Trophoblast cell (in vitro differentiated cells and primary cell): ENCODE data around the gene LRP2.

Experiments used
- DNase-seq, 2 donors: peaks; one replicate each; pipeline ENCODE4 v3.0.0-alpha.2; 2016
- H2AFZ ChIP-seq: 2 replicates; pipeline ENCODE4 v1.6.1; 2013; ENCODE audit warnings: low read length, moderate library complexity, mild to moderate bottlenecking; ENCODE audit not compliant: insufficient read depth, poor library complexity
- H2AK5ac ChIP-seq: 2 replicates; pipeline ENCODE4 v1.6.1; 2013; ENCODE audit warnings: mild to moderate bottlenecking, low read length
- H2BK120ac ChIP-seq: 2 replicates; pipeline ENCODE4 v1.6.1; 2013; ENCODE audit warnings: low read length, mild to moderate bottlenecking, moderate library complexity; ENCODE audit not compliant: insufficient read depth, poor library complexity
- H2BK12ac ChIP-seq: 2 replicates; pipeline ENCODE4 v1.6.1; 2013; ENCODE audit warnings: mild to moderate bottlenecking, low read length, moderate library complexity
- H2BK5ac ChIP-seq: 2 replicates; pipeline ENCODE4 v1.6.1; 2013; ENCODE audit warnings: low read length, low read depth, moderate library complexity, mild to moderate bottlenecking; ENCODE audit not compliant: poor library complexity
- H3K14ac ChIP-seq: 2 replicates; pipeline ENCODE4 v1.6.1; 2013; ENCODE audit warnings: mild to moderate bottlenecking, low read length
- H3K18ac ChIP-seq: 2 replicates; pipeline ENCODE4 v1.6.1; 2013; ENCODE audit warnings: mild to moderate bottlenecking, low read length
- H3K23ac ChIP-seq: 2 replicates; pipeline ENCODE4 v1.6.1; 2013; ENCODE audit warnings: low read length
- H3K27ac ChIP-seq: 2 replicates; pipeline ENCODE4 v1.5.1; 2013; ENCODE audit warnings: low read depth, mild to moderate bottlenecking, inconsistent platforms, low read length, moderate library complexity
- H3K27me3 ChIP-seq: 2 replicates; pipeline ENCODE4 v1.6.1; 2013; ENCODE audit warnings: inconsistent platforms, mild to moderate bottlenecking, low read length, moderate library complexity; ENCODE audit not compliant: insufficient read depth
- H3K36me3 ChIP-seq, 2 experiments: 1 replicate in 1 of 2; 2 replicates in 1 of 2; pipeline ENCODE4 v1.6.1; 2013; ENCODE audit warnings: low read length in 2 of 2, mild to moderate bottlenecking in 2 of 2, moderate library complexity in 1 of 2; ENCODE audit not compliant: insufficient read depth in 2 of 2, control insufficient read depth in 1 of 2
- H3K4ac ChIP-seq: 2 replicates; pipeline ENCODE4 v1.6.1; 2013; ENCODE audit warnings: low read depth, mild to moderate bottlenecking, low read length, moderate library complexity
- H3K4me1 ChIP-seq, 2 experiments: 1 replicate in 1 of 2; 2 replicates in 1 of 2; pipeline ENCODE4 v1.6.1; 2013; ENCODE audit warnings: low read length in 2 of 2, mild to moderate bottlenecking in 2 of 2, moderate library complexity in 1 of 2; ENCODE audit not compliant: insufficient read depth in 2 of 2, control insufficient read depth in 1 of 2
- H3K4me2 ChIP-seq: 2 replicates; pipeline ENCODE4 v1.6.1; 2013; ENCODE audit warnings: inconsistent platforms, mild to moderate bottlenecking, low read length, moderate library complexity
- H3K4me3 ChIP-seq: 2 replicates; pipeline ENCODE4 v1.5.1; 2013; ENCODE audit warnings: mild to moderate bottlenecking, low read depth, low read length, inconsistent platforms
- H3K79me1 ChIP-seq: one replicate; pipeline ENCODE4 v1.6.1; 2013; ENCODE audit warnings: low read length
- H3K79me2 ChIP-seq: 2 replicates; pipeline ENCODE4 v1.6.1; 2013; ENCODE audit warnings: low read length, mild to moderate bottlenecking; ENCODE audit not compliant: control insufficient read depth, insufficient read depth, poor library complexity
- H3K9ac ChIP-seq: 2 replicates; pipeline ENCODE4 v1.6.1; 2013; ENCODE audit warnings: mild to moderate bottlenecking, low read length
- H3K9me3 ChIP-seq: 2 replicates; pipeline ENCODE4 v1.6.1; 2013; ENCODE audit warnings: low read depth, mild to moderate bottlenecking, control low read depth, inconsistent platforms, low read length; ENCODE audit not compliant: insufficient read depth
- H4K12ac ChIP-seq: 2 replicates; pipeline ENCODE4 v1.6.1; 2013; ENCODE audit warnings: low read depth, mild to moderate bottlenecking, low read length, moderate library complexity
- H4K8ac ChIP-seq: 2 replicates; pipeline ENCODE4 v1.6.1; 2013; ENCODE audit warnings: low read depth, mild to moderate bottlenecking, low read length, moderate library complexity
- H4K91ac ChIP-seq: one replicate; pipeline ENCODE4 v1.6.1; 2013; ENCODE audit warnings: low read depth, mild to moderate bottlenecking, low read length, moderate library complexity
- WGBS: extraction: QIAGEN DNeasy Blood & Tissue Kit; methylation state at CpG from one replicate; pipeline ENCODE4 v1.1.7; 2013; ENCODE audit warnings: missing lambda C conversion rate; ENCODE audit not compliant: insufficient read length, insufficient coverage; ENCODE audit errors: extremely low coverage; 5-methylcytosine and 5-hydroxymethylcytosine counted together

LRP2 gene

DNA sequence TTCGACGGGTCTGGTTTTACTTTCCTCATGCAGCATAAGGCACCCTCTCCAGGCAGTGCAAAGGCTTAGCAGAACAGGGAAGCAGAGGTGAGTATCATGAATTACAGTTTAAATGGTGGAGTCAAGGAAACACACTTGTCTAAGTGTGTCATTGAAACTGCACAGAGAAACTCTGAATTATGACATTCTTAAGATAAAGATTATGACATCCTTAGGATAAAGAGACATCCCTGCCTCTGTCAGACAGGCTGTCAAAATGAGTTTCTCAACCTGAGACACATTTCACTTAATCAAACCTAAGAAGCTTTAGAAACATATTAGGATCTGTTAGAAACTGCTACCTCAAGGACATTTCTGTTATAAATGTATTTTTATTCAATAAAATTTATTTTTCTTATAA lies 179.8 kb downstream of the LRP2 start:
- no peak overlapping the region for H3K4me3 ChIP-seq
- H3K9ac ChIP-seq: no peak overlapping the region
- no CpG with 5 or more reads among the region's 2 CpGs for WGBS
- no peak overlapping the region for H3K4ac ChIP-seq
- H4K12ac ChIP-seq: no peak overlapping the region
- no peak for DNase-seq
- H3K79me1 ChIP-seq: no peaks in the 10 kb centered on the region
- no peak overlapping the region for H3K4me2 ChIP-seq
- H3K4me1 ChIP-seq: peaks cover 0 to 2% of the 10 kb centered on the region in 2 experiments
- H4K8ac ChIP-seq: no peak overlapping the region
- H3K79me2 ChIP-seq: no peaks in the 10 kb centered on the region
- no peak overlapping the region for H2BK5ac ChIP-seq
- no peak overlapping the region for H4K91ac ChIP-seq
- no peak overlapping the region for H3K14ac ChIP-seq
- H3K18ac ChIP-seq: no peak overlapping the region
- H3K36me3 ChIP-seq: no peaks in the 10 kb centered on the region
- H2BK120ac ChIP-seq: no peak overlapping the region
- no peaks in the 10 kb centered on the region for H3K9me3 ChIP-seq
- H2AK5ac ChIP-seq: no peak overlapping the region
- no peak overlapping the region for H2BK12ac ChIP-seq
- H3K27me3 ChIP-seq: no peaks in the 10 kb centered on the region
- H2AFZ ChIP-seq: no peak overlapping the region
- no peak overlapping the region for H3K27ac ChIP-seq
- H3K23ac ChIP-seq: no peak overlapping the region

DNA sequence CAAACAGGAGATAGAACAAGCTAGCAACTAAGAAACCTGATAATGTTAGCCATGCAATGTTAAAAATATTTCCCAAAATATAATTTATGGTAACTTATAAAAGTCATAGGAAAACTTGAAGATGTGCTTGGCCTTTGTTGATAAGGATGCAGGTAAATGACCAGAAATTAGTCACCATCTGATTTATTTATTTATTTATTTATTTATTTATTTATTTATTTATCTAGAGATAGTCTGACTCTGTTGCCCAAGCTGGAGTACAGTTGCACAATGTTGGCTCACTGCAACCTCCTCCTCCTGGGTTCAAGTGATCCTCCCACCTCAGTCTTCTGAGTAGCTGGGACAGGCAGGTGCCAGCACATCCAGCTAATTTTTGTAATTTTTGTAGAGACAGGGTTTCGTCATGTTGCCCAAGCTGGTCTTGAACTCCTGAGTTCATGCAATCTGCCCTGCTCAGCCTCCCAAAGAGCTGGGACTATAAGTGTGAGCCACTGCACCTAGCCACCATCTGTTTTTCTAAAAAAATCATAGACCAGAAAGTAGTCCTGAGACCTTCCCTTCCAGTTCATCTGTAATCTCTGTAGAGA lies 183.4 kb downstream of the LRP2 start:
- no CpG with 5 or more reads among the region's 1 CpG for WGBS
- Histone ChIP-seq H3K9me3 (no peaks in the 10 kb centered on the region), H3K14ac (no peak overlapping the region), H3K27me3 (no peaks in the 10 kb centered on the region), H2AFZ (no peak overlapping the region), H3K4me1 (no peaks in the 10 kb centered on the region), H2BK12ac (no peak overlapping the region), H3K36me3 (peaks cover 0 to 2% of the 10 kb centered on the region in 2 experiments), H3K18ac (no peak overlapping the region), H4K8ac (no peak overlapping the region), H3K4me3 (no peak overlapping the region), H4K12ac (no peak overlapping the region), H4K91ac (no peak overlapping the region), H2BK5ac (no peak overlapping the region), H3K9ac (no peak overlapping the region), H2AK5ac (no peak overlapping the region), H3K79me2 (no peaks in the 10 kb centered on the region), H3K4me2 (no peak overlapping the region), H3K27ac (no peak overlapping the region), H3K79me1 (no peaks in the 10 kb centered on the region), H3K23ac (no peak overlapping the region), H2BK120ac (no peak overlapping the region), H3K4ac (no peak overlapping the region)
- peak; percentile 50 to 75 for DNase-seq

DNA sequence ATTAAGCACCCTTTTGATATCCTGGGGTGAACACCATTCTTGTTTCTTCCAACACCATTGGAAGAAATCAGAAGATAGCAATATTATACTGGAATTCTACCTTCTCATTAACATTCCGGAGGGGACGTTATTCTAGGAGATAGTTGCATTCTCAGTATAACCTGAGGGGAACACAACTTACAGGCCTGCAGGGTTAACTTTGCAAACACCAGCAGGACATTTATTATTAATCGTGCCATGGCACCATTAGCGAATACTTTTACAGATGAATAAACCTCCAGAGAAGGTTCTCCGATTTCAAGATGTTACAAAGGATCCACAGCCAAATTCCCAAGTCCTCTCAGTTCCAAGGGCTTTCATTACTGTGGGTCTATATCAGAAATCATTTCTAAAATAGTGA lies 184.0 kb downstream of the LRP2 start:
- H2AK5ac ChIP-seq: no peak overlapping the region
- no peak overlapping the region for H3K18ac ChIP-seq
- H4K12ac ChIP-seq: no peak overlapping the region
- H2BK5ac ChIP-seq: no peak overlapping the region
- H3K9me3 ChIP-seq: peaks cover 2% of the 10 kb centered on the region
- no peak overlapping the region for H3K4me3 ChIP-seq
- no peaks in the 10 kb centered on the region for H3K4me1 ChIP-seq
- DNase-seq: no peak
- H3K14ac ChIP-seq: no peak overlapping the region
- H3K27ac ChIP-seq: no peak overlapping the region
- H3K4ac ChIP-seq: no peak overlapping the region
- H3K36me3 ChIP-seq: peaks cover 0 to 2% of the 10 kb centered on the region in 2 experiments
- no peak overlapping the region for H4K91ac ChIP-seq
- no CpG with 5 or more reads among the region's 5 CpGs for WGBS
- no peaks in the 10 kb centered on the region for H3K27me3 ChIP-seq
- H3K4me2 ChIP-seq: no peak overlapping the region
- H3K9ac ChIP-seq: no peak overlapping the region
- H2BK12ac ChIP-seq: no peak overlapping the region
- H3K79me1 ChIP-seq: no peaks in the 10 kb centered on the region
- H3K79me2 ChIP-seq: no peaks in the 10 kb centered on the region
- no peak overlapping the region for H2AFZ ChIP-seq
- no peak overlapping the region for H3K23ac ChIP-seq
- no peak overlapping the region for H2BK120ac ChIP-seq
- no peak overlapping the region for H4K8ac ChIP-seq

DNA sequence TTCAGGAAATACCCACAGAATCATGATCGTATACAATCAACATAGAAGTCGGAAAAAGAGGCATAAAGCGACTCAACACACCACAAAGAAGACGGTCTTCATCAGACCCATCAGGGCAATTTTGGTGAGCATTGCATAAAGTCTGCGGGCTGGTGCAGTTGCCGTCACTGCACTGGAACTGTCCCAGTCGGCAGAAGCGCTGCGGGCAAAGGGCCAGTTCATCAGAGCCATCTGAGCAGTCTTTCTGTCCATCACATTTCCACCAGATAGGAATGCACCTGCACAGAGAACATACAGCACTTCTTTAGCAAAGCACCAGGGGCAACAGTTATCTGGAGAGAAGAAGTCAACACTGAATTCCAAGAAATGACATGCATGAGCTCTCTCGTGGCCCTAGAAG lies 187.2 kb downstream of the LRP2 start:
- H3K79me2 ChIP-seq: no peaks in the 10 kb centered on the region
- peaks cover 0 to 2% of the 10 kb centered on the region in 2 experiments for H3K36me3 ChIP-seq
- H2AK5ac ChIP-seq: no peak overlapping the region
- no peak overlapping the region for H2BK12ac ChIP-seq
- no peak overlapping the region for H2BK5ac ChIP-seq
- no peak overlapping the region for H4K91ac ChIP-seq
- H4K12ac ChIP-seq: no peak overlapping the region
- no peak overlapping the region for H3K27ac ChIP-seq
- no peak overlapping the region for H3K23ac ChIP-seq
- H3K4ac ChIP-seq: no peak overlapping the region
- H3K9ac ChIP-seq: no peak overlapping the region
- H3K14ac ChIP-seq: no peak overlapping the region
- H3K27me3 ChIP-seq: no peaks in the 10 kb centered on the region
- no peak overlapping the region for H3K4me2 ChIP-seq
- H2AFZ ChIP-seq: no peak overlapping the region
- DNase-seq: peak in 1 of 2 donors; percentile 18
- WGBS: no CpG with 5 or more reads among the region's 10 CpGs
- H3K4me3 ChIP-seq: no peak overlapping the region
- H3K9me3 ChIP-seq: peaks cover 2% of the 10 kb centered on the region
- no peak overlapping the region for H4K8ac ChIP-seq
- no peaks in the 10 kb centered on the region for H3K79me1 ChIP-seq
- H2BK120ac ChIP-seq: no peak overlapping the region
- no peak overlapping the region for H3K18ac ChIP-seq
- H3K4me1 ChIP-seq: peaks cover 0 to 3% of the 10 kb centered on the region in 2 experiments
